Stimulated activated CD8-positive, alpha-beta memory T cell treated with anti-CD3 and anti-CD28 coated beads, Interleukin-4, amount 100 ng/mL, for 4 hours (primary cell): ENCODE measurements around the gene EMC7.

ENCODE experiments used
- DNase-seq, 2 donors: peaks; one replicate each; pipeline ENCODE4 v3.0.0-alpha.2; 2020; ENCODE audit warnings: low read depth in 2 of 2, low spot score in 1 of 2

Gene EMC7

GRCh38 chr15:34038871-34039789, 62.5 kb downstream of the EMC7 start, which contains the start of gene AVEN:
AVEN (minus strand) TSS chr15:34039204; CDS start chr15:34039046, 158 bp downstream.
- DNase-seq, result peak; percentile 9 to 21

DNA sequence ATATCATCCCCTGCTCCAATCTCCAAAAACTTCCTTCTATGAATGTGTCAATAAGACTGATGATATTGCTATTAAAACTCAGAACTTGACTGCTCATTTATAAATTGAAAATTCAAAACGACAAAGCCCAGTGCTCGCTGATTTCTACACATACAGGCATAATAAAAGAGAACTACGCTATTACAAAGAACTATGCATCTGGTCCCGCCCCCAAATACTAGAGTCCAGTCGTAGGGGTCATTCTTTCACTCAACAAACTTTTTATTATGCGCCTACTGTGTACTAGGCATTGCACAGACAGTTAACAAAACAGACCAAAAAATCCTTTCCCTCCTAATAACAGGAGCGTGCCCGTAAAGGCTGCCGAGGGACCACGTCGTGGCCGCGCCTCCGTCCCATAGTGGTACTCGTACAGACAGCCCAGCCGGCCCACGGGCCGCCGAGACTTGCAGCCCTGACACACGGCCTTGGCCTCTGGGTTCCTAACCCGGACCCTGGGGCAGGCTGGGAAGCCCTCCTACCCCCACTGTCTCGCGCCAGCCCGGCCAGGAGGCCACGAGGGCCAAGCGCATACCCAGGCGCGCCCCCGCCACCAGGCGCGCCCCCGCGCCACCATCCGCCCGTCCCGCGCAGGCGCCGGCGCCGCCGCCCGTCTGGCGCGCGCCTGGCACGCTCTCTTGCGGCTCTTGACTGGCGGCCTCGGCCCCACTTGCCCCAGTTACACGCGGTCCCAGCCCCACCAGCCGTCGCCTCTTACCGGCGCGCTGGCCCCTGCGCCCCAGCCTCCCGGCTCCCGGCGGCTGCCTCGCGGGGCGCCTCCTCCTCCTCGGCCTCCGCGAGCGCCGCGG, 63.4 kb downstream of the EMC7 start:
- DNase-seq, result peak; percentile 29 to 65
